AG04450 (cell line): ENCODE measurements around the gene ITGB3. TPM values are rescaled to one million over a fixed set of nuclear protein-coding genes. Genes with fewer than 3 reads are reported as not detected.

Experiments
- CTCF ChIA-PET: fragments of 300-600, 350-600 bp; formaldehyde crosslinking; extraction: SDS; loops from one replicate; lab custom pipeline; 2022; ENCODE audit warnings: antibody characterized with exemption, inconsistent platforms; lab: Charles Lee
- POLR2A ChIA-PET: fragments of 350-600 bp; formaldehyde crosslinking; extraction: SDS; loops from one replicate; lab custom pipeline; 2021; ENCODE audit warnings: antibody characterized with exemption, inconsistent platforms; lab: Yijun Ruan, JAX
- DNase-seq: peaks from one replicate; pipeline ENCODE4 v3.0.0-alpha.2; 2011; ENCODE audit warnings: low read depth, low spot score
- H3K27ac ChIP-seq: one replicate; pipeline ENCODE4 v1.5.1; 2012; ENCODE audit warnings: low read depth, low read length, control low read depth
- H3K27me3 ChIP-seq: one replicate; pipeline ENCODE4 v1.6.0; 2012; ENCODE audit warnings: low read length; ENCODE audit not compliant: control insufficient read depth, insufficient read depth
- H3K4me3 ChIP-seq: 2 replicates; pipeline ENCODE4 v1.5.1; 2011; ENCODE audit warnings: mild to moderate bottlenecking, low read depth, low read length, control low read depth
- H3K9me3 ChIP-seq: 2 replicates; pipeline ENCODE4 v1.5.1; 2012; ENCODE audit warnings: low read length; ENCODE audit not compliant: control insufficient read depth, insufficient read depth
- CTCF ChIP-seq: IDR thresholded peaks from 2 replicates; pipeline ENCODE4 v1.5.1; 2011; ENCODE audit warnings: low read depth, low read length, control low read depth, inconsistent platforms
- polyA plus RNA-seq: library from polyadenylated mRNA; depleted of rRNA; stranded (reverse); fragments of >200 nt; gene quantifications from 2 replicates; pipeline ENCODE4 v1.2.3, GENCODE V29; 2011

Gene ITGB3
- polyA plus RNA-seq, 1 experiment, result 26.2 TPM

DNA sequence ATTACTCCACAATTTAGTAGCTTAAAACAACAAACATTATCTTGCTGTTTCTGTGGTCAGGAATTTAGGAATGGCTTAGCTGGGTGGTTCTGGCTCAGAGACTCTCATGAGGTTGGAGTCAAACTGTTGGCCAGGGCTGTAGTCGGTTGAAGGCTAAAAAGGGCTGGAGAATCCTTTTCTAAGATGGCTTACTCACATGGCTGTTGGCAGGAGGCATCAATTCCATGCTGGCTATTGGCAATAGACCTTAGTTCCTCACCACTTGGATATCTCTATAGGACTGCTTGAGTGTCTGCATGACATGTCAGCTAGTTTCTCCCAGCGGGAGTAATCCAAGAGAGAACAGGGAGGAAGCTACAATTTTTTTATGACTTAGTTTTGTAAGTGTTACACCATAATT lies 63.5 kb downstream of the ITGB3 start:
- CTCF ChIA-PET, result interaction anchor here (0.6 to 4.6 kb wide), 7 partner anchors 13 to 299 kb away, joined by 3 to 52 read pairs (median 9); no protein-coding TSS in a partner anchor
- Histone ChIP-seq H3K27me3 (no peaks in the 10 kb centered on the region), H3K27ac (no peak overlapping the region), H3K4me3 (no peak overlapping the region), H3K9me3 (peaks cover 4% of the 10 kb centered on the region; the same call in 1 of the 2 replicates)
- no peak for TF ChIP-seq CTCF
- POLR2A ChIA-PET, result no interaction called here
- no peak for DNase-seq

DNA sequence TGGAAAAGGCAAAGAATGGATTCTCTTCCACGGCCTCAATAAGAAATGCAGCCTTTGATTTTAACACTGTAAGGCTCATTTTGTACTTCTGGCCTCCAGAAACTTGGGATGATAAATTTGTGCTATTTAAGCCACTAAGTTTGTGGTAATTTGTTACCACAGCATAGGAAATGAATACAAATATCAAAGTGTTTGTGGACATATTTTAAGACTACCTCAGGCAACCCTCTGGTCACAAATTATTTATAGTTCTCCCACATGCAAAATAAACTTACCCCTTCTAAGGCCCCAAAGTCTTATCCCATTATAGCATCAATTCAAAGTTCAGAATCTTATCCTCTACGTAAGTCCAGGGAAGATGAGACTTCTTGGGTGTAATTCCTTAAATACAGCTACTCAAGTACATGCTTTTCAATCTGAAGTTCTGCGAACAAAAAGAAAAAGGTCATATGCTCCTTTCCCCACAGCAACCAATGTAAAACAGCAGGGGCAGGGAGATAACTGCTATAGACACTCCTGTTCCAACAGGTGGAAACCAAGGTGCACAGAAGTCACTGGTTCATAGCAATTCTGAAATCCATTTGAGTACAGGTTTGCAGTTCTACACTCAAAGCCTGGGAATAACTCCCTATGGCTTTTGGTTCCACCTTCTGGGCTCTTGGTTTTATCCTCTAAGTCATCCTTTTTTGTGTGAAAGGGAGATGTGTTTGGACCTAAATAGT lies 64.7 kb downstream of the ITGB3 start:
- Histone ChIP-seq H3K27me3 (no peaks in the 10 kb centered on the region), H3K27ac (no peak overlapping the region), H3K9me3 (peaks cover 4% of the 10 kb centered on the region; the same call in 1 of the 2 replicates), H3K4me3 (no peak overlapping the region)
- no peak for TF ChIP-seq CTCF
- POLR2A ChIA-PET, result no interaction called here
- CTCF ChIA-PET, result no interaction called here
- no peak for DNase-seq

DNA sequence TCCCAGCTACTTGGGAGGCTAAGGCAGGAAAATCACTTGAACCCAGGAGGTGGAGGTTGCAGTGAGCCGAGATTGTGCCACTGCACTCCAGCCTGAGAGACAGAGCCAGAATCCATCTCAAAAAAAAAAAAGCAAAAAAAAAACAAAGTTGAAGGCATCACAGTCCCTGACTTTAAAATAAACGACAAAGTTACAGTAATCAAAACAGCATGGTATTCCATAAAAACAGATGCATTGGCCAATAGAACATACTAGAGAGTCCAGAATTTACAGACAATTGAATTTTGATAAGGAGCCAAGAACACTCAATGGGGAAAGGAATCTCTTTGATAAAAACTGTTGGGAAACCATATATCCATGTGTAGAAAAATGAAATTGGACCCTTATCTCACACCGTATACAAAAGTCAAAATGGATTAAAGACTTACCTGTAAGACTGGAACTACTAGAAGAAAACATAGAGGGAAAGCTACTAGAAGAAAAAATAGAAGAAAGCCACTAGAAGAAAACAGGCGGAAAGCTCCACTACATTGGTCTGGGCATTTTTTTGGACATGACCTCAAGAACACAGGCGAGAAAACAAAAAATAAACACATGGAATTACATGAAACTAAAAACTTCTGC lies 67.4 kb downstream of the ITGB3 start:
- POLR2A ChIA-PET, result no interaction called here
- H3K27me3 ChIP-seq, result peaks cover 4% of the 10 kb centered on the region
- no peak overlapping the region for H3K4me3 ChIP-seq
- CTCF ChIA-PET, result no interaction called here
- no peak overlapping the region for H3K27ac ChIP-seq
- TF ChIP-seq CTCF, result no peak
- DNase-seq, result no peak
- H3K9me3 ChIP-seq, result peaks cover 11% of the 10 kb centered on the region; the same call in 1 of the 2 replicates

GRCh38 chr17:47323382-47324223 lies 70.0 kb downstream of the ITGB3 start, which contains the start of gene EFCAB13:
EFCAB13 (plus strand) TSS chr17:47323955; CDS start chr17:47328354, 4,399 bp downstream.
- peaks cover 11% of the 10 kb centered on the region; the same call in 1 of the 2 replicates for H3K9me3 ChIP-seq
- ChIA-PET POLR2A (interaction anchor here (0.6 to 1.0 kb wide), 3 partner anchors 11 to 174 kb away, joined by 3 read pairs; no protein-coding TSS in a partner anchor), CTCF (interaction anchor here (1.8 kb wide), 1 partner anchor 8 kb away, joined by 5 read pairs; no protein-coding TSS in a partner anchor)
- TF ChIP-seq CTCF, result no peak
- peaks cover 4% of the 10 kb centered on the region for H3K27me3 ChIP-seq
- peak within 1 kb of the TSS; percentile 72 for H3K4me3 ChIP-seq
- DNase-seq, result peak; percentile 18
- H3K27ac ChIP-seq, result peak within 1 kb of the TSS; percentile 39
